ENCODE results near the gene TRIM54.

DNA sequence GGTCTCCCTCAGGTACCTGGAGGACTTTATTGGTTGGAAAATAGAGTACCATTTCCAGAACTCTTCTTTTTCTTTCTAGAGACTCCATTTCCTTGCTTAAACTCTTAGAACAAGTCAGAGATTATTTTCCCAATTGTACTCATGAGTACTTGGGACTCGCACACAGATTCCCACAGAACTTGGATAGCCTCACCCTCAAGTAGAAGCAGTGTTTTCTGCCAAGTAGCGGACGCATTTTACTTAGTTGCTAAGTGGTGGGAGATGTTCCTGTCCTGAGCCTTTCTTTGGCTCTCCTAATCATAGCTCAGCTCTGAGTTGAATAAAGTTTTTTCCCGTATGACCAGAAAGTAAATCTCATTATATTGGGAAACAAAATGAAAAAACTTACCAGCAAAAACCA lies 36.6 kb upstream of the TRIM54 start:
- TF ChIP-seq, protein P1, sequence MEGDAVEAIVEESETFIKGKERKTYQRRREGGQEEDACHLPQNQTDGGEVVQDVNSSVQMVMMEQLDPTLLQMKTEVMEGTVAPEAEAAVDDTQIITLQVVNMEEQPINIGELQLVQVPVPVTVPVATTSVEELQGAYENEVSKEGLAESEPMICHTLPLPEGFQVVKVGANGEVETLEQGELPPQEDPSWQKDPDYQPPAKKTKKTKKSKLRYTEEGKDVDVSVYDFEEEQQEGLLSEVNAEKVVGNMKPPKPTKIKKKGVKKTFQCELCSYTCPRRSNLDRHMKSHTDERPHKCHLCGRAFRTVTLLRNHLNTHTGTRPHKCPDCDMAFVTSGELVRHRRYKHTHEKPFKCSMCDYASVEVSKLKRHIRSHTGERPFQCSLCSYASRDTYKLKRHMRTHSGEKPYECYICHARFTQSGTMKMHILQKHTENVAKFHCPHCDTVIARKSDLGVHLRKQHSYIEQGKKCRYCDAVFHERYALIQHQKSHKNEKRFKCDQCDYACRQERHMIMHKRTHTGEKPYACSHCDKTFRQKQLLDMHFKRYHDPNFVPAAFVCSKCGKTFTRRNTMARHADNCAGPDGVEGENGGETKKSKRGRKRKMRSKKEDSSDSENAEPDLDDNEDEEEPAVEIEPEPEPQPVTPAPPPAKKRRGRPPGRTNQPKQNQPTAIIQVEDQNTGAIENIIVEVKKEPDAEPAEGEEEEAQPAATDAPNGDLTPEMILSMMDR (IDR thresholded peaks at IDR 0.05): no peak
- no peak for TF ChIP-seq POLR2A (IDR thresholded peaks at IDR 0.05)

Data from lower leg skin (tissue), 3 donors.